ENCODE data around the gene MBOAT1. TPM values are rescaled to one million over a fixed set of nuclear protein-coding genes. Genes with fewer than 3 reads are reported as not detected.

Gene MBOAT1
- total and polyA plus RNA-seq, 3 experiments from 2014 or later = 3.2 to 12.5 (median 11.6) TPM

DNA sequence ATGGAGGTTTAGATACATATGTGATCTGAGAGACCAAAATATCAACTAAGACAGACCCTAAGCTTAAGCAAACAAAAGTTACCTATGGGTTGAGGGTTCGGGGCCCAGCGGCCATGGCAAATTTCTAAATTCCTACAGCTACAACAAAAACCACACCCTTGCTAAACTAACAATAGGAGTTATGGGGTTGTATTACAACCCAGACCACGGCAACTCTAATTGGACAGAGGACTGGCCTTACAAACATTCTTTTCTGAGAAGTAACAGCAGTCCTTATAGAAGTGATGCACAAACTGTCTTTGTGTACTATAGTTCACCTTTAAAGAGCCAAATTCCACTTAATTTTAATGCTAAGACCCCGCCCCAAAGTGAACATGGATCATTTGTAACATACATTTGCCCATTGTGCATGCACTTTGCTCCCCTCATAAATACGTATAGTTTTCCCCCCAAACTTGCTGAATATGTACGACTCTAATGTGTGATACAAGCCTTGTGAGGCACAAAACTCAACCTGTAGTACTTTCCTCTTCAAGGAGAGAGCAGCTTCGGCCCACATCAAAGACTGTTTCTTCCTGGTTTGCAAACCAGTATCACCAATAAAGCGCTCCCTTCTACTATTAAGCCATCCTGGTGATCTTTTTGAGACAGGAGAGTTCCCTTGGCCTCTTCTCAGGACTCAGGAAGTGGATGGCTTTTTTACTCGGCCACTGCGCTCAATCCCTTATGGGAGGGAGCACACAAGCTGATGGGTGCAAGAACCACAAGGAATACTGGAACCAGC lies 25.6 kb upstream of the MBOAT1 start:
- H3K27me3 ChIP-seq (ENCODE audit: insufficient read depth, low read length, poor library complexity, severe bottlenecking) = no peaks in the 10 kb centered on the region

DNA sequence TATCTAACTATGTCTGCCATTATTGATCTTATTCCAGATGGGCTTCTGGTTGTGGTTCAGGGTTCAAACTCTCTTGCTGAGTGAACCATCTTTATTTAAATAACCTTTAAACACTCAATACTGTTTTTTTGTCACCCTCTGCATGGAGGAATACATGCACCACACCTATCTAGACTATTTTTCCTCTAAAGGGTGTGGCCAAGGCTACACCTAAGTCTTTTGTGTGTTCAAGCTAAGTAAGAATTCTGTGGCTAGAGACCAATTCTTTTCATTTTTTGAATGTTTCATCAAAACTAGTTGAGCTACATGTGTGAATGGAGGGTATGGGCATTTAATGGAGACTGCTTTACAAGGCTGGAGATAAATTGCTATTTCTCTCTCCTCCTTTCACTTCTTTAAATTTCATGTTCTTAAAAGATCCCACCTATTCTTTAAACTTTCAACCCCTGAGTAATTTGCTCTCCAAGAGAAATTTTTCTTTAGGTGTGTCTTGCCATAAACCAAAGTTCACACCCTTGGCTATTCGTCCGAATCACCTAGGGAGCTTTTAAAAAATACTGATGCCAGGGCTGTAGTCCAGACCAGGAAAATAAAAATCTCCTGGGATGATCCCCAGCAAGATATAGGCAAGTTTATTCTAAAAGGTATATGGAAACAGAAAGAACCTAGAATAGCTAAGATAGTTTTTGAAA lies 24.8 kb upstream of the MBOAT1 start:
- ChIA-PET POLR2A (no interaction called here), CTCF (interaction anchor here (1.3 to 1.6 kb wide), 2 partner anchors 110 to 300 kb away, joined by 3 to 4 read pairs; no protein-coding TSS in a partner anchor)
- Histone ChIP-seq H3K27ac (ENCODE audit: low read depth, low read length) (no peak overlapping the region), H3K36me3 (ENCODE audit: insufficient read depth, low read length) (no peaks in the 10 kb centered on the region), H3K4me1 (ENCODE audit: insufficient read depth, low read length) (peaks cover 8% of the 10 kb centered on the region), H3K9me3 (ENCODE audit: low read length) (no peaks in the 10 kb centered on the region), H3K27me3 (ENCODE audit: insufficient read depth, low read length, poor library complexity, severe bottlenecking) (no peaks in the 10 kb centered on the region), H3K4me3 (ENCODE audit: low read length) (no peak overlapping the region)
- no peaks in the 10 kb centered on the region for H3K9me3 Mint-ChIP-seq
- H3K4me1 Mint-ChIP-seq = peaks cover 19 to 31% (median 24%) of the 10 kb centered on the region in 3 donors
- peak overlapping the region in 6 of 8 donors; percentile 33 to 96 (median 69) for H3K27ac Mint-ChIP-seq
- H3K4me3 Mint-ChIP-seq = peak overlapping the region in 3 of 7 donors; percentile 4 to 80 (median 31)
- no peak for DNase-seq
- no peaks in the 10 kb centered on the region for H3K27me3 Mint-ChIP-seq
- no peaks in the 10 kb centered on the region for H3K36me3 Mint-ChIP-seq

More for the DNA sequence above, 25.6 kb upstream of the MBOAT1 start:
- Histone ChIP-seq H3K4me3 (ENCODE audit: low read length) (no peak overlapping the region), H3K27ac (ENCODE audit: low read depth, low read length) (no peak overlapping the region), H3K4me1 (ENCODE audit: insufficient read depth, low read length) (peaks cover 8% of the 10 kb centered on the region), H3K9me3 (ENCODE audit: low read length) (no peaks in the 10 kb centered on the region), H3K36me3 (ENCODE audit: insufficient read depth, low read length) (no peaks in the 10 kb centered on the region)
- CTCF ChIA-PET = interaction anchor here (1.3 to 1.6 kb wide), 2 partner anchors 111 to 299 kb away, joined by 3 to 4 read pairs; no protein-coding TSS in a partner anchor
- peak overlapping the region in 7 of 8 donors; percentile 33 to 94 (median 72) for H3K27ac Mint-ChIP-seq
- DNase-seq = no peak
- H3K27me3 Mint-ChIP-seq = no peaks in the 10 kb centered on the region
- peaks cover 19 to 31% (median 24%) of the 10 kb centered on the region in 3 donors for H3K4me1 Mint-ChIP-seq
- peak overlapping the region in 4 of 7 donors; percentile 9 to 46 (median 20) for H3K4me3 Mint-ChIP-seq
- no peaks in the 10 kb centered on the region for H3K36me3 Mint-ChIP-seq
- POLR2A ChIA-PET = no interaction called here
- H3K9me3 Mint-ChIP-seq = no peaks in the 10 kb centered on the region

DNA sequence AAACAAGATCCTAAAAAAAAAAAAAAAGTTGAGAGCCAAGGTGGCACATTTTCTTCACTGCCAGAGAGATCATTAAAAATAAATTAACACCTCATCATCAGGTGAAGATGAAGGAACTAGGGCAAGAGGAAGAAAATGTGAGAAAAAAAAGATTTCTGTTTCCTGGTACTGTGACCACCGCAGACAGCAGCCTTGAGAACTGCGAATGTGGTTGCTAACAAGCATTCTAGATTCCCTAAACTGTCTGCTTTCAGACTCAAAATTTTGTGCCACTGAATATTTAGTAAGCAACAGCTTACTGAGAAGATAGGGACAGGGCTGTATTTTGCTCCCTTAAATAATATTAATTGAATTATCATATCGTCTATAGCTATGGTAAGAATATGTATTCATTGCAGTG lies 24.1 kb upstream of the MBOAT1 start:
- Histone ChIP-seq H3K36me3 (ENCODE audit: insufficient read depth, low read length) (no peaks in the 10 kb centered on the region), H3K4me1 (ENCODE audit: insufficient read depth, low read length) (peaks cover 8% of the 10 kb centered on the region), H3K4me3 (ENCODE audit: low read length) (no peak overlapping the region), H3K27ac (ENCODE audit: low read depth, low read length) (no peak overlapping the region), H3K27me3 (ENCODE audit: insufficient read depth, low read length, poor library complexity, severe bottlenecking) (no peaks in the 10 kb centered on the region), H3K9me3 (ENCODE audit: low read length) (no peaks in the 10 kb centered on the region)
- Mint-ChIP-seq H3K4me1 (peaks cover 19 to 31% (median 24%) of the 10 kb centered on the region in 3 donors), H3K27me3 (no peaks in the 10 kb centered on the region), H3K4me3 (peak overlapping the region in 4 of 7 donors; percentile 10 to 80 (median 67)), H3K36me3 (no peaks in the 10 kb centered on the region), H3K9me3 (no peaks in the 10 kb centered on the region), H3K27ac (peak overlapping the region; percentile 32 to 96 (median 76))
- ChIA-PET POLR2A (no interaction called here), CTCF (interaction anchor here (1.3 to 1.6 kb wide), 2 partner anchors 109 to 301 kb away, joined by 3 to 4 read pairs; no protein-coding TSS in a partner anchor)
- peak in 1 of 5 donors; percentile 14 for DNase-seq

DNA sequence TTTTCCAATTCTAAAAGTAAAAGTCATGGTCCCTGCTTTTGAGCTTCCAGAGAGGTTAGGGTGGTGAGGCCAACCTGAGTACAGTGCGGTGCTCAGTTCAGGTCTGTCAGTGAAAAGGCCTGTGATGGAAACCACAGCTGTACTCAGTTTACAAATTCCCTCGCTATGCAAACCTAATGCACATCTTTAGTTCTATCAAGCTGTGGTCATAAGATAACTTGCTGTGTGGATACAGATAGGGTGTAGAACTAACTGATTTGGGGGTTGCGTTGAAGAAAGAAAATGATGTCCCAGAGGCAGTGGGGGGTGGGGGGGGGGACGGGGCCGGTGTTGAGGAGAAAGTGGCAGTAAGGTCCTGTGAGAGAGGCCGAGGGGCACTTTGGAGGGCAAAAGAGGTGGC lies 22.8 kb upstream of the MBOAT1 start:
- Mint-ChIP-seq H3K4me3 (peak overlapping the region in 1 of 7 donors; percentile 12), H3K36me3 (no peaks in the 10 kb centered on the region)
- POLR2A ChIA-PET = no interaction called here

DNA sequence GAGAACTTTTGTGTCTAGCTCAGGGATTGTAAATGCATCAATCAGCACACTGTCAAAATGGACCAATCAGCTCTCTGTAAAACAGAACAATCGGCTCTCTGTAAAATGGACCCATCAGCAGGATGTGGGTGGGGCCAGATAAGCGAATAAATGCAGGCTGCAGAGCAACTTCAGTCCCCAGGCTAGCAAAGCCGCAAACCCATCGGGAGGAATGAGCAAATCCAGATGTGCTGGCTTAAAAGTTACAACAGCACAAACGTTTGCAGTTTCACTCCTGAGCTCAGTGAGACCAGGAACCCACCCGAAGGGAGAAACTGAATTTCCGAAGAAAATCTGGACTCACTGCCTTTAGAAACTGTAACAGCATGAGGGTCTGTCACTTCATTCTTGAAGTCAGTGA lies 21.9 kb upstream of the MBOAT1 start:
- Histone ChIP-seq H3K9me3 (ENCODE audit: low read length) (no peaks in the 10 kb centered on the region), H3K27me3 (ENCODE audit: insufficient read depth, low read length, poor library complexity, severe bottlenecking) (no peaks in the 10 kb centered on the region), H3K36me3 (ENCODE audit: insufficient read depth, low read length) (no peaks in the 10 kb centered on the region), H3K4me1 (ENCODE audit: insufficient read depth, low read length) (peaks cover 8% of the 10 kb centered on the region), H3K4me3 (ENCODE audit: low read length) (no peak overlapping the region), H3K27ac (ENCODE audit: low read depth, low read length) (no peak overlapping the region)
- H3K36me3 Mint-ChIP-seq = peaks cover 0 to 1% (median 0%) of the 10 kb centered on the region in 3 donors
- no peaks in the 10 kb centered on the region for H3K9me3 Mint-ChIP-seq
- DNase-seq = no peak
- POLR2A ChIA-PET = no interaction called here
- H3K27ac Mint-ChIP-seq = peak overlapping the region in 1 of 8 donors; percentile 15
- CTCF ChIA-PET = no interaction called here
- H3K27me3 Mint-ChIP-seq = no peaks in the 10 kb centered on the region
- H3K4me1 Mint-ChIP-seq = peaks cover 19 to 31% (median 24%) of the 10 kb centered on the region in 3 donors
- H3K4me3 Mint-ChIP-seq = no peak overlapping the region

More for the DNA sequence above, 22.8 kb upstream of the MBOAT1 start:
- Mint-ChIP-seq H3K9me3 (no peaks in the 10 kb centered on the region), H3K27ac (peak overlapping the region in 1 of 8 donors; percentile 31), H3K4me1 (peaks cover 19 to 31% (median 24%) of the 10 kb centered on the region in 3 donors), H3K27me3 (no peaks in the 10 kb centered on the region)
- Histone ChIP-seq H3K27me3 (ENCODE audit: insufficient read depth, low read length, poor library complexity, severe bottlenecking) (no peaks in the 10 kb centered on the region), H3K9me3 (ENCODE audit: low read length) (no peaks in the 10 kb centered on the region), H3K4me1 (ENCODE audit: insufficient read depth, low read length) (peaks cover 8% of the 10 kb centered on the region), H3K36me3 (ENCODE audit: insufficient read depth, low read length) (no peaks in the 10 kb centered on the region), H3K27ac (ENCODE audit: low read depth, low read length) (no peak overlapping the region), H3K4me3 (ENCODE audit: low read length) (no peak overlapping the region)
- no peak for DNase-seq
- CTCF ChIA-PET = no interaction called here

DNA sequence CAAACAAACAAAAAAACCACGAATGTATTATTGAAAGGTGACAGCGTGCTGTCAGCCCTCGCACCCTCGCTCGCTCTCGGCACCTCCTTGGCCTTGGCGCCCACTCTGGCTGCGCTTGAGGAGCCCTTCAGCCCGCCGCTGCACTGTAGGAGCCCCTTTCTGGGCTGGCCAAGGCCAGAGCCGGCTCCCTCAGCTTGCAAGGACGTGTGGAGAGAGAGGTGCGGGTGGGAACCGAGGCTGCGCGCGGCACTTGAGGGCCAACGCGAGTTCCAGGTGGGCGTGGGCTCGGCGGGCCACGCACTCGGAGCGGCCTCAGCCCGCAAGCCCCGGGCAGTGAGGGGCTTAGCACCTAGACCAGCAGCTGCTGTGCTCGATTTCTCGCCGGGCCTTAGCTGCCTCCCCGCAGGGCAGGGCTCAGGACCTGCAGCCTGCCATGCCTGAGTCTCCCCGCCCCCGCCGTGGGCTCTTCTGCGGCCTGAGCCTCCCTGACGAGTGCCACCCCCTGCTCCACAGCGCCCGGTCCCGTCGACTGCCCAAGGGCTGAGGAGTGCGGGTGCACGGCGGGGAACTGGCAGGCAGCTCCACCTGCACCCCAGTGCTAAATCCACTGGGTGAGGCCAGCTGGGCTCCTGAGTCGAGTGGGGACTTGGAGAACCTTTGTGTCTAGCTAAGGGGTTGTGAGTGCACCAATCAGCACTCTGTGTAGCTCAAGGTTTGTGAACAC lies 20.9 kb upstream of the MBOAT1 start:
- Mint-ChIP-seq H3K4me1 (peaks cover 19 to 26% (median 20%) of the 10 kb centered on the region in 3 donors), H3K36me3 (peaks cover 0 to 3% (median 0%) of the 10 kb centered on the region in 3 donors), H3K27ac (peak overlapping the region in 1 of 8 donors; percentile 14), H3K9me3 (no peaks in the 10 kb centered on the region), H3K4me3 (no peak overlapping the region), H3K27me3 (peaks cover 0 to 2% of the 10 kb centered on the region in 2 donors)
- DNase-seq = no peak
- Histone ChIP-seq H3K9me3 (ENCODE audit: low read length) (no peaks in the 10 kb centered on the region), H3K36me3 (ENCODE audit: insufficient read depth, low read length) (no peaks in the 10 kb centered on the region), H3K27ac (ENCODE audit: low read depth, low read length) (no peak overlapping the region), H3K27me3 (ENCODE audit: insufficient read depth, low read length, poor library complexity, severe bottlenecking) (no peaks in the 10 kb centered on the region), H3K4me3 (ENCODE audit: low read length) (no peak overlapping the region), H3K4me1 (ENCODE audit: insufficient read depth, low read length) (peaks cover 8% of the 10 kb centered on the region)
- POLR2A ChIA-PET = no interaction called here
- CTCF ChIA-PET = no interaction called here

DNA sequence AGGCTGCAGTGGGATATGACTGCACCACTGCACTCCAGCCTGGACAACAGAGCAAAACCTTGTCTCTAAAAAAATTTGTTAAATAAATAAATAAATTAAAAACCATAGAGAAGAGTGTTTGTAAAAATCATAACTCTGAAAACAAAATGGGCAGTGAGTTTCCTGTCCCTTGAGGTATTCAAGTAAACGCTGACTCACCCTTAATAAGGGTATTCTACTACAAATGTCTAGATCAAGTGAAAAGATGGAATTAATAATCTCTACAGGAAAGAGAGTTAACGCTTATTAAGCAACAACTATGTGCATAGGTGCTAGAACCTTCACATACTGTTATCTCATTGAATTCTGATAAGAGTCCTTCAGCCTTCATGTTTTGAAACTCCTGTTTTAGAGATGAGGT lies 19.9 kb upstream of the MBOAT1 start:
- Mint-ChIP-seq H3K27me3 (peaks cover 0 to 2% of the 10 kb centered on the region in 2 donors), H3K4me3 (no peak overlapping the region), H3K36me3 (peaks cover 0 to 3% (median 0%) of the 10 kb centered on the region in 3 donors), H3K27ac (no peak overlapping the region), H3K4me1 (peaks cover 12 to 18% (median 15%) of the 10 kb centered on the region in 3 donors), H3K9me3 (no peaks in the 10 kb centered on the region)
- no peak overlapping the region for H3K4me3 ChIP-seq (ENCODE audit: low read length)
- POLR2A ChIA-PET = no interaction called here
- CTCF ChIA-PET = no interaction called here
- no peaks in the 10 kb centered on the region for H3K36me3 ChIP-seq (ENCODE audit: insufficient read depth, low read length)
- no peaks in the 10 kb centered on the region for H3K27me3 ChIP-seq (ENCODE audit: insufficient read depth, low read length, poor library complexity, severe bottlenecking)
- no peak for DNase-seq
- H3K27ac ChIP-seq (ENCODE audit: low read depth, low read length) = no peak overlapping the region
- H3K4me1 ChIP-seq (ENCODE audit: insufficient read depth, low read length) = peaks cover 7% of the 10 kb centered on the region
- H3K9me3 ChIP-seq (ENCODE audit: low read length) = no peaks in the 10 kb centered on the region

Data from CD8-positive, alpha-beta memory T cell (primary cell).